DND-41 (cell line): ENCODE data around the gene C17orf50.

Source experiments
- EZH2 ChIP-seq: IDR thresholded peaks from 3 replicates; pipeline ENCODE4 v1.6.1; 2012; ENCODE audit warnings: borderline replicate concordance, low read depth, mild to moderate bottlenecking, moderate library complexity, low read length, inconsistent platforms; ENCODE audit not compliant: severe bottlenecking
- TF ChIP-seq, protein P1 (sequence below): IDR thresholded peaks from 2 replicates; pipeline ENCODE4 v1.5.1; 2012; ENCODE audit warnings: borderline replicate concordance, low read length, moderate library complexity, mild to moderate bottlenecking; ENCODE audit not compliant: poor library complexity, severe bottlenecking; ENCODE audit errors: extremely low read depth

DNA sequence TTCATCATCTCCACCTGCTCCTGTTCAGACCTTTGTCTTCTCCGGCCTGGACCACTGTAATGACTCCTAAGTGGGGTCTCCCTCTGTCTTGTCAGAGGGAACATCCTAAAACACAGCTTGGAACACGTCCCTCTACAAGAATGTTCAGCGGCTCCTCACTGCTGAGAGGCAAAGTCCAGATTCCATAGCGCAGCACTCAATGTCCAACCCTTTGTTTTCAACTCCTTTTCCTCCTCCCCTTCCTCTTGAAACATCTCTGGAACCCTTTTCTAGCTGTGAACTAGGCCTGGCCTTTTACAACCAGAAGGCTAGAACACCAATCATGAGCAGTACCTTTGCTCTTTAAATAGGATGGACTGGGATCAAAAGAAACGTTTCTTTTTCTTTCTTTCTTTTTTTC lies 914 bp downstream of the C17orf50 start:
- TF ChIP-seq, protein P1, sequence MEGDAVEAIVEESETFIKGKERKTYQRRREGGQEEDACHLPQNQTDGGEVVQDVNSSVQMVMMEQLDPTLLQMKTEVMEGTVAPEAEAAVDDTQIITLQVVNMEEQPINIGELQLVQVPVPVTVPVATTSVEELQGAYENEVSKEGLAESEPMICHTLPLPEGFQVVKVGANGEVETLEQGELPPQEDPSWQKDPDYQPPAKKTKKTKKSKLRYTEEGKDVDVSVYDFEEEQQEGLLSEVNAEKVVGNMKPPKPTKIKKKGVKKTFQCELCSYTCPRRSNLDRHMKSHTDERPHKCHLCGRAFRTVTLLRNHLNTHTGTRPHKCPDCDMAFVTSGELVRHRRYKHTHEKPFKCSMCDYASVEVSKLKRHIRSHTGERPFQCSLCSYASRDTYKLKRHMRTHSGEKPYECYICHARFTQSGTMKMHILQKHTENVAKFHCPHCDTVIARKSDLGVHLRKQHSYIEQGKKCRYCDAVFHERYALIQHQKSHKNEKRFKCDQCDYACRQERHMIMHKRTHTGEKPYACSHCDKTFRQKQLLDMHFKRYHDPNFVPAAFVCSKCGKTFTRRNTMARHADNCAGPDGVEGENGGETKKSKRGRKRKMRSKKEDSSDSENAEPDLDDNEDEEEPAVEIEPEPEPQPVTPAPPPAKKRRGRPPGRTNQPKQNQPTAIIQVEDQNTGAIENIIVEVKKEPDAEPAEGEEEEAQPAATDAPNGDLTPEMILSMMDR: no peak
- TF ChIP-seq EZH2: no peak
